GM06990 (cell line): ENCODE results near the gene TMEM35B.
"Not testable (repeated sequence)": the region's sequence is repeated elsewhere in the genome, so short reads cannot be mapped to it uniquely, and the experiment has no call there.

ENCODE experiments used
- DNase-seq: peaks from one replicate; pipeline ENCODE4 v3.0.0-alpha.2; 2011; ENCODE audit not compliant: insufficient read length; ENCODE audit errors: extremely low read depth
- H3K27me3 ChIP-seq: replicated peaks from 2 replicates; pipeline ENCODE4 v1.6.0; 2011; ENCODE audit warnings: low read length; ENCODE audit not compliant: control insufficient read depth, insufficient read depth
- H3K36me3 ChIP-seq: 2 replicates; pipeline ENCODE4 v1.5.1; 2011; ENCODE audit warnings: low read length; ENCODE audit not compliant: control insufficient read depth, insufficient read depth
- H3K4me3 ChIP-seq: replicated peaks from 2 replicates; pipeline ENCODE4 v1.5.1; 2011; ENCODE audit warnings: low read depth, mild to moderate bottlenecking, control low read depth, low read length
- TF ChIP-seq, protein P1 (sequence below): IDR thresholded peaks from 2 replicates; pipeline ENCODE4 v1.5.1; 2011; ENCODE audit warnings: low read length, control low read depth, mild to moderate bottlenecking, inconsistent platforms; ENCODE audit not compliant: insufficient read depth, poor library complexity, severe bottlenecking

Gene TMEM35B

DNA sequence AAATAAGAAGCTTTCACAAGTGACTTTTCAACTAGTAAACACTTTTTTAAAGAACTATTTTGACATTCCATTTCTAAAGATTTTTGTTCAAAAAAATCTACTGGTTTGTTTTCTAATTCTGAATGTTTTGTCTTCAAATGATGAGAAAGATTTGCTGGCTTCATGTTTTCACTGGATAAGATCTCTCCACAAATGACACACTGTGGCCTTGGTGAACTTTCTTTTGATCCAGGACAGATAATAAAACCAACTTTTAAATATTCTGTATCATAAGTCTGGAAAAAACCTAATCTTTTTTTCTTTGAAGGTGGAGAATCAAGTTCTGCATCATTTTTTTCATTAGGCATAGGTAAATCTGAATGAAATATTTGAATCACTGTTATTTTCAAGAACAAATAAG lies 3.4 kb upstream of the TMEM35B start:
- no peak overlapping the region for H3K4me3 ChIP-seq
- H3K27me3 ChIP-seq: no peaks in the 10 kb centered on the region
- no peak for DNase-seq
- TF ChIP-seq, protein P1, sequence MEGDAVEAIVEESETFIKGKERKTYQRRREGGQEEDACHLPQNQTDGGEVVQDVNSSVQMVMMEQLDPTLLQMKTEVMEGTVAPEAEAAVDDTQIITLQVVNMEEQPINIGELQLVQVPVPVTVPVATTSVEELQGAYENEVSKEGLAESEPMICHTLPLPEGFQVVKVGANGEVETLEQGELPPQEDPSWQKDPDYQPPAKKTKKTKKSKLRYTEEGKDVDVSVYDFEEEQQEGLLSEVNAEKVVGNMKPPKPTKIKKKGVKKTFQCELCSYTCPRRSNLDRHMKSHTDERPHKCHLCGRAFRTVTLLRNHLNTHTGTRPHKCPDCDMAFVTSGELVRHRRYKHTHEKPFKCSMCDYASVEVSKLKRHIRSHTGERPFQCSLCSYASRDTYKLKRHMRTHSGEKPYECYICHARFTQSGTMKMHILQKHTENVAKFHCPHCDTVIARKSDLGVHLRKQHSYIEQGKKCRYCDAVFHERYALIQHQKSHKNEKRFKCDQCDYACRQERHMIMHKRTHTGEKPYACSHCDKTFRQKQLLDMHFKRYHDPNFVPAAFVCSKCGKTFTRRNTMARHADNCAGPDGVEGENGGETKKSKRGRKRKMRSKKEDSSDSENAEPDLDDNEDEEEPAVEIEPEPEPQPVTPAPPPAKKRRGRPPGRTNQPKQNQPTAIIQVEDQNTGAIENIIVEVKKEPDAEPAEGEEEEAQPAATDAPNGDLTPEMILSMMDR: no peak
- H3K36me3 ChIP-seq: peaks cover 2% of the 10 kb centered on the region

DNA sequence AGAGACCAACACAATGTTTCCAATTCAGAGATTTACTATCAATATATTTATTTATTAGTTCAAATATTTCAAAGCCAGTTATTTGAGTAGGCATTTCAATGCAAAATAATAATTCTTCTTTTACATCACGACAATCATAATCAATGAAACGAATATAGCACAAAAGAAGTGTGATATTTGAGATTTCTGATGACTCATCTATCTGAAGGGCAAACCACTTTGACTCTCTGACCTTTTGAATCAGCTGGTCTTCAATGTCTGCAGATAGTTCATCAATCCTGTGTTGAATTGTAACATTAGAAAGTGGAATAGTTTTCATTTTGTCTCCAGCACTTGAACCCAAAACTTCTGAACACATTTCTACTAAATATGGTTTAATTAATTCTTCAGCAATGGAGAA lies 3.0 kb upstream of the TMEM35B start:
- Histone ChIP-seq H3K27me3 (no peaks in the 10 kb centered on the region), H3K4me3 (no peak overlapping the region), H3K36me3 (peaks cover 2% of the 10 kb centered on the region)
- DNase-seq: no peak
- TF ChIP-seq, protein P1: no peak

DNA sequence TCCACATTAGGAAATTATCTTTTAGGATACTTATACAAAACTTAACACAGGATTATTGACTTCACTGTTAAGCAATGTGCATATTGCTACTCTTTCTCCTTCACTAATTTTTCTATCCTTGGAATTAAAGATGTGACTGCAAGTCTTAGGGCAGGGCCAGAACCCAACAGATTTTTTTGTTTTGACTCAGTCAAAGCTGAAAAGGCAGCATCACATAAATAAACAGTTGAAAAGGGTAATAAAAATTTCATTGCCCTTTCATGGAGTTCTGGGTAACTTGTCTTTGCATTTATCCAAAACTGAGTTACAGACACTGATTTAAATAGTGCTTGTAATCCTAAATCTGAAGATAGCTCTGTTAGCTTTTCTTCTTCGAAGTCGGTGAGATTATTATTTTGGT lies 1.9 kb upstream of the TMEM35B start:
- Histone ChIP-seq H3K27me3 (no peaks in the 10 kb centered on the region), H3K4me3 (no peak overlapping the region), H3K36me3 (peaks cover under 1% of the 10 kb centered on the region)
- TF ChIP-seq, protein P1: no peak
- DNase-seq: no peak

DNA sequence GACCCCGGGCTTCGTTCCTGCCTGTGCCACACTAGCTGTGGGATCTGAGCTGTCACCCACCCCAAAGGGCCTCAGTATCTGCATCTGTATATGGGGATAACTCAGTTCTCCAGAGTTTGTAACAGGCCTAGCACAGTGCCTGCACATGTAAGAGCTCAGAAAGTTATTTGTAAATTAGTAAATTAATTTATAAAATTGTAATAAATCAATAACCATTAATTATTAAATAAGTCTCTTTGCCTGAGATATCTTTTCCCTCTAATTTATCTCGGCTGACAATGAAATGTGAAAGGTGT lies 410 bp upstream of the TMEM35B start:
- not testable (repeated sequence) for H3K36me3 ChIP-seq, DNase-seq, H3K27me3 ChIP-seq
- peak overlapping the region; percentile 90 for H3K4me3 ChIP-seq

DNA sequence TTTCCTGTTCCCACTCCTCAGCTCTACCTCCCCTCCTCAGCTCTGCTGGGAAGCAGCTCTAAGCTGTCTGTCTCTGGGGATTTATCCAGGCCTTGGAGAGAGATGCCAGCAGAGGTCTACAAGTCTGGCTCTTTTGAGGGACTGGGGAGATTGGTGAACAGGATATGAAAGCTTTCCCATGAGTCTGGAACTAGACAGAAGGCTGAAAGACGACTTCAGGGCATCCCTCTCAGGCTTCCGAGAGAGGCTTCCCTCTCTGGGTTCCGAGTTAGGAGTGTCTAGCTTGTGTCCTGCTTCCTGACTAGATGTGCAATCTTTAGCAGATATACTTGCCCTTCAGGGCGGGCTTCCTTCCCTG lies 733 bp downstream of the TMEM35B start:
- Histone ChIP-seq H3K36me3 (peaks cover 4% of the 10 kb centered on the region), H3K27me3 (no peaks in the 10 kb centered on the region), H3K4me3 (peak overlapping the region; percentile 90)
- no peak for DNase-seq
- TF ChIP-seq, protein P1: no peak

DNA sequence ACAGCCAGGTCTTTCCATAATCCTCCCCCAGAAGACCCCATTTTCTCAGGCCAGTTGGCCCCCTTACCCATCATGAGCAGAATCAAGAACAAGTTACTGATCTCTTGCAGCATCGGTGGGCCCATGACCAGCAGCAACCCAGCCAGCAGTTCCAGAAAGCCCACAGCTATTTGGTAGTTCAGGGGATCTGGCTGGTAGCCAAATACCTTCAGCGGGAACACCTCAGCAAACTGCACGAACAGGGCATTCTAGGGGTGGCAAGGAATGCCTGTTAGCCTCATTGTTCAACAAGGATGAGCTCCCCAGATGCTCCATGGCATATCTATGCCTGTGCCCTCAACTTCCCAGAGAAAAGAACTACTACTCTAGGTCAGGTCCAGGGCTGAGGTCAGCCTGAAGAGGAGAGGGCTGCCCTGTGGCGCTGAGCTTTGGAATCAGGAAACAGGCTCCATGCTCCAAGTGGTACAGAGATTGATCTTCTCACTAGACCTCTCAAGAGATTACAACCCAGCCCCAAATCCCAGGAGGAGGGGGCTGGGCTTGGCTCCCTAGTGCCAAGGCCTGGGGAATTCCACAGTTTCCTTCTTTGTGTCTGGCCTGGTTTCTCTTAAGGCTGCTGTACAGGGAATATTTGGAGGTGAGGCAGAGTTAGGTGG lies 1.3 kb downstream of the TMEM35B start:
- DNase-seq: no peak
- TF ChIP-seq, protein P1: no peak
- Histone ChIP-seq H3K27me3 (no peaks in the 10 kb centered on the region), H3K4me3 (peak overlapping the region; percentile 90), H3K36me3 (peaks cover 4% of the 10 kb centered on the region)
